SU-DHL-6 (cell line): Measurements from ENCODE around the gene UBA1.

Experiments used
- H2AFZ ChIP-seq: fragments of 200-600 bp; sonication (generic); 2 replicates; pipeline ENCODE4 v1.6.1; 2014; ENCODE audit warnings: low read depth, mild to moderate bottlenecking, moderate library complexity, mixed read lengths, antibody characterized with exemption, low read length; ENCODE audit not compliant: severe bottlenecking
- H3F3A ChIP-seq: fragments of 200-600 bp; shearing (Covaris generic); 2 replicates; pipeline ENCODE4 v1.6.0; 2016; ENCODE audit warnings: antibody characterized with exemption, mild to moderate bottlenecking; ENCODE audit not compliant: insufficient read depth
- H3K27ac ChIP-seq: fragments of 200-600 bp; sonication (generic); 2 replicates; pipeline ENCODE4 v1.5.1; 2016; ENCODE audit warnings: low read depth, mild to moderate bottlenecking, low read length, moderate library complexity, mixed read lengths
- H3K27me3 ChIP-seq: fragments of 200-600 bp; sonication (generic), shearing (Covaris generic); 2 replicates; pipeline ENCODE4 v1.6.0; 2014; ENCODE audit warnings: mild to moderate bottlenecking, low read length
- H3K36me3 ChIP-seq: fragments of 200-600 bp; sonication (generic); 2 replicates; pipeline ENCODE4 v1.6.1; 2014; ENCODE audit warnings: mild to moderate bottlenecking, low read length, mixed read lengths
- H3K4me2 ChIP-seq: fragments of 300-600, 200-600 bp; shearing (Covaris generic), sonication (generic); 2 replicates; pipeline ENCODE4 v1.6.0; 2014; ENCODE audit warnings: low read length, low read depth, mild to moderate bottlenecking; ENCODE audit not compliant: poor library complexity, severe bottlenecking
- H3K4me3 ChIP-seq: fragments of 200-600 bp; sonication (generic); 2 replicates; pipeline ENCODE4 v1.5.1; 2014; ENCODE audit warnings: antibody characterized with exemption, low read length, mild to moderate bottlenecking, mixed read lengths; ENCODE audit not compliant: insufficient read depth, poor library complexity, severe bottlenecking
- H3K79me2 ChIP-seq: fragments of 200-600 bp; sonication (generic); 2 replicates; pipeline ENCODE4 v1.6.1; 2014; ENCODE audit warnings: mild to moderate bottlenecking, low read length, moderate library complexity; ENCODE audit not compliant: insufficient read depth
- H3K9ac ChIP-seq: fragments of 200-600 bp; sonication (generic); 2 replicates; pipeline ENCODE4 v1.7.0; 2014; ENCODE audit warnings: mild to moderate bottlenecking, low read length
- H3K9me2 ChIP-seq: fragments of 200-600 bp; sonication (generic); replicated peaks from 2 replicates; pipeline ENCODE4 v1.6.1; 2014; ENCODE audit warnings: low read length; ENCODE audit not compliant: insufficient read depth
- H3K9me3 ChIP-seq: fragments of 200-600 bp; sonication (generic); 2 replicates; pipeline ENCODE4 v1.6.1; 2014; ENCODE audit warnings: low read length, mixed read lengths; ENCODE audit not compliant: insufficient read depth
- H4K20me1 ChIP-seq: fragments of 200-600 bp; sonication (generic); 2 replicates; pipeline ENCODE4 v1.6.1; 2014; ENCODE audit warnings: low read depth, mild to moderate bottlenecking, antibody characterized with exemption, low read length, moderate library complexity, mixed read lengths
- EZH2phosphoT487 ChIP-seq: fragments of 200-600 bp; sonication (generic), shearing (Covaris generic); conservative IDR thresholded peaks from 2 replicates; pipeline ENCODE4 v1.6.1; 2018; ENCODE audit warnings: mild to moderate bottlenecking, antibody characterized with exemption, low read length, moderate library complexity, mixed read lengths
- TF ChIP-seq, protein P1 (sequence below): fragments of 200-600 bp; sonication (generic); IDR thresholded peaks from one replicate; pipeline ENCODE4 v1.5.1; 2017; ENCODE audit warnings: antibody characterized with exemption, mild to moderate bottlenecking, low read length, moderate library complexity; ENCODE audit not compliant: insufficient read depth, poor library complexity, severe bottlenecking

The UBA1 gene

DNA sequence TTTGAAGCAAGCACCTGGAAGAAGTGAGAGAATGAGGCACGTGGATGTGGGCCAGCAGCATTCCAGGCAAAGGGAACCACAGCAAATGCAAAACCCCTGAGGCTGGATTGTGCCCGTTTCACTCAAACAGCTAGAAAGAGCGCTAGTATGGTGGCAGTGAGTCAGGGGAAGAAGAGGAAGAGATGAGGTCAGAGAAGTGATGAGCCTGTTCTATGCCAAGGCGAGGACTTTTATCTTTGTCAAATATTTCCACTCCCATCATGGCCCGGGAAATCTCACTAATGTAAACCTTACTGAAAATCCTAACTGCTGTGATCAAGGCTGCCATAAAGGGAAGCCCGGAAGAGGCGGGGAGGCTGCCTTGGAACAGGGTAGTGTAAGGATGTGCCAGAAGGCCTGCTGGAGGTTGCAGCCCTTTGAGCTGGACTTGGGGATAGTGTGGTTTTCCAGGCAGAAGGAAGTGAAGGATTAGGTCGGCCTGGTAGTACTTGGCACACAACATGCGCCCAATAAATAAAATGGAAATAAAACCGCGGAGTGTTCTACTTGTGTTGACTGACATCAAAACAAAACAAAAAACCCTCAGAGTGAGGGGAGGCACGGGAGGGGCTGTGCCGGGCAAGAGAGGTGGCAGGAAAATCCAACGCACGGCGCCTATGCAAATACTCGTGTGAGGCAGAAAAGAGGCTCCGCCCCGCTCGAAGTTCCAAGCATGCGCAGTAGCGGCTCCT is 23.7 kb downstream of the UBA1 start:
- Histone ChIP-seq H3K27me3 (no peaks in the 10 kb centered on the region), H3K27ac (peak overlapping the region; percentile 58), H3F3A (peaks cover 15% of the 10 kb centered on the region), H3K9me3 (no peaks in the 10 kb centered on the region), H3K4me3 (peak overlapping the region; percentile 41), H3K9me2 (no peaks in the 10 kb centered on the region), H2AFZ (no peak overlapping the region), H3K9ac (peak overlapping the region; percentile 30; the same call in 1 of the 2 replicates), H3K4me2 (peak overlapping the region; percentile 60), H3K79me2 (peaks cover 37% of the 10 kb centered on the region), H4K20me1 (peaks cover 5% of the 10 kb centered on the region; the same call in 1 of the 2 replicates), H3K36me3 (no peaks in the 10 kb centered on the region)
- TF ChIP-seq, protein P1, sequence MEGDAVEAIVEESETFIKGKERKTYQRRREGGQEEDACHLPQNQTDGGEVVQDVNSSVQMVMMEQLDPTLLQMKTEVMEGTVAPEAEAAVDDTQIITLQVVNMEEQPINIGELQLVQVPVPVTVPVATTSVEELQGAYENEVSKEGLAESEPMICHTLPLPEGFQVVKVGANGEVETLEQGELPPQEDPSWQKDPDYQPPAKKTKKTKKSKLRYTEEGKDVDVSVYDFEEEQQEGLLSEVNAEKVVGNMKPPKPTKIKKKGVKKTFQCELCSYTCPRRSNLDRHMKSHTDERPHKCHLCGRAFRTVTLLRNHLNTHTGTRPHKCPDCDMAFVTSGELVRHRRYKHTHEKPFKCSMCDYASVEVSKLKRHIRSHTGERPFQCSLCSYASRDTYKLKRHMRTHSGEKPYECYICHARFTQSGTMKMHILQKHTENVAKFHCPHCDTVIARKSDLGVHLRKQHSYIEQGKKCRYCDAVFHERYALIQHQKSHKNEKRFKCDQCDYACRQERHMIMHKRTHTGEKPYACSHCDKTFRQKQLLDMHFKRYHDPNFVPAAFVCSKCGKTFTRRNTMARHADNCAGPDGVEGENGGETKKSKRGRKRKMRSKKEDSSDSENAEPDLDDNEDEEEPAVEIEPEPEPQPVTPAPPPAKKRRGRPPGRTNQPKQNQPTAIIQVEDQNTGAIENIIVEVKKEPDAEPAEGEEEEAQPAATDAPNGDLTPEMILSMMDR = no peak
- no peak for TF ChIP-seq EZH2phosphoT487

DNA sequence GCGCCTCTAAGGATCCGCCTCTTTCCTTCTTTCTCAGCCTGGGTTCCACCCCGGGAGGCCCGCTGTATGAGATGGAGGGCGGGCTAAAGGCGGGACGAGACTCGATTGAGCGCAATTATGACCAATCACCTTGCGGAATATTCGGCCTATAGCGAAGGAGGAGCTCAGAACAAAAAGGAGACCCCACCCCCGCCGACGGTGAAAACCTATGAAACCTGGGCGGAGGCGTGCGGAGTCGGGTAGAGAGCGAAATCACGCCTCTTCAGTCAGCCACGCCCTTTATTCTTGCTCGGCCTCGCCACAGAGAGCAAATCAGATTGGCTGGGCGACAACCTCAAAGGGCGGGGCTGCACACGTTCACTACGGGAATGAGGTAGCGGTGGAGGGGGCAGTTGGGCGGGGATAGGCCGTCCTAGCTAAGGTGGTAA is 24.2 kb downstream of the UBA1 start:
- Histone ChIP-seq H2AFZ (peak overlapping the region; percentile 46), H3K27ac (peak overlapping the region; percentile 87), H3K9me3 (no peaks in the 10 kb centered on the region), H3K27me3 (no peaks in the 10 kb centered on the region), H3F3A (peaks cover 15% of the 10 kb centered on the region), H3K36me3 (no peaks in the 10 kb centered on the region), H3K9me2 (no peaks in the 10 kb centered on the region), H3K79me2 (peaks cover 38% of the 10 kb centered on the region), H4K20me1 (peaks cover 5% of the 10 kb centered on the region; the same call in 1 of the 2 replicates), H3K9ac (peak overlapping the region; percentile 97), H3K4me3 (peak overlapping the region; percentile 69), H3K4me2 (peak overlapping the region; percentile 48)
- TF ChIP-seq, protein P1 = no peak
- TF ChIP-seq EZH2phosphoT487 = no peak

DNA sequence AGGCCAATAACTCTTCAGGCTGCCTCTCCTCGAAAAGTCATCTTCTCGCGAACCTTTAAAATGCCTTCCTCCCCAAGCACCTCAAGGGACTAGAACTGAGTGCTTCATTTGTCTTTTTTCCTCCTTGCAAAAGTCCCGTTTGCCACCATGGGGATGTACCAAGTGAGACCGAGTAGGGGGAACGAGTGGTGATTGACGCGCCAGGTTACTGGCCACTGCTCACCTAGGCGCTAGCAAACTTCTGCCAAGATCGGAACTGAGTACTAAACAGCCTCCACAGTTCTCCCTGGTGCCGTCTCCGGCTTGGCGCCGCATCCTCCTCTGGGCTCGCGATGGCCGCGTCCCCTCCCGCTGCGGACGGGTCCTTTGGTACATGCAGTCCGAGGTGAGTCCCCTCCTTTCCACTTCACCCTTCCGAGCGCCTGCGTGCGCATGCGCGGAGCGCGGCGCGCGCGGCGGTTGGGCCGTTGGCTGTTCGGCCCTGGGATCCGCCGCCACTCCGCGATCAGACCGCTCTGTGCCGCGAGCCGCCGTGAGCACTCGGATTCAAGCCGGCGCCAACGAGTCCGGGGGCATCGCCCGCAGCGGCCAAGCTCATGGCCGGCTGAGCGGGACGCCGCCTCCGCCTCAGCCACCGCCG is 24.8 kb downstream of the UBA1 start, which contains the start of gene CDK16:
CDK16 (plus strand) TSS at position 402 of the 640 bp plus-strand sequence. CDS start 4,877 bp downstream, outside the sequence.
- no peak for TF ChIP-seq EZH2phosphoT487
- TF ChIP-seq, protein P1 = no peak
- H3K27ac ChIP-seq = peak within 1 kb of the TSS; percentile 87
- H2AFZ ChIP-seq = peak within 1 kb of the TSS; percentile 46
- no peaks in the 10 kb centered on the region for H3K36me3 ChIP-seq
- H3K9me3 ChIP-seq = no peaks in the 10 kb centered on the region
- H3K79me2 ChIP-seq = peaks cover 38% of the 10 kb centered on the region
- no peaks in the 10 kb centered on the region for H3K9me2 ChIP-seq
- H3K4me2 ChIP-seq = peak within 1 kb of the TSS; percentile 78
- H3K27me3 ChIP-seq = no peaks in the 10 kb centered on the region
- peaks cover 15% of the 10 kb centered on the region for H3F3A ChIP-seq
- peaks cover 5% of the 10 kb centered on the region; the same call in 1 of the 2 replicates for H4K20me1 ChIP-seq
- H3K9ac ChIP-seq = peak within 1 kb of the TSS; percentile 97
- peak within 1 kb of the TSS; percentile 69 for H3K4me3 ChIP-seq
